Astrocyte (in vitro differentiated cells and primary cell): ENCODE data around the gene TRPC6.

Source experiments
- CTCF ChIP-seq: IDR thresholded peaks from 2 replicates; pipeline ENCODE4 v1.5.1; 2011; ENCODE audit warnings: low read depth, mild to moderate bottlenecking, inconsistent platforms, low read length, moderate library complexity; ENCODE audit not compliant: insufficient read depth
- EZH2 ChIP-seq: IDR thresholded peaks from 2 replicates; pipeline ENCODE4 v1.6.1; 2012; ENCODE audit warnings: mild to moderate bottlenecking, low read length, inconsistent platforms; ENCODE audit not compliant: insufficient read depth

- TF ChIP-seq CTCF (no peak), EZH2 (no peak)
These were observed 108.1 kb downstream of the TRPC6 start for GRCh38 chr11:101475699-101476098.
